H9 (cell line): ENCODE data around the gene SHISA9. TPM values are rescaled to one million over a fixed set of nuclear protein-coding genes. Genes with fewer than 3 reads are reported as not detected.

ENCODE experiments used
- DNase-seq: peaks from one replicate; pipeline ENCODE4 v3.0.0-alpha.2; 2017
- H2AFZ ChIP-seq: one replicate; pipeline ENCODE4 v1.6.1; 2013; ENCODE audit warnings: mild to moderate bottlenecking, low read length, control low read depth, moderate library complexity
- H2AK5ac ChIP-seq: 2 replicates; pipeline ENCODE4 v1.6.1; 2013; ENCODE audit warnings: low read length, control low read depth, mixed read lengths; ENCODE audit not compliant: insufficient read length
- H2BK120ac ChIP-seq: one replicate; pipeline ENCODE4 v1.6.1; 2013; ENCODE audit warnings: low read depth, mild to moderate bottlenecking, low read length, control low read depth, inconsistent platforms; ENCODE audit not compliant: poor library complexity, severe bottlenecking
- H2BK12ac ChIP-seq: 2 replicates; pipeline ENCODE4 v1.6.1; 2013; ENCODE audit warnings: low read length, control low read depth, mixed read lengths, low read depth; ENCODE audit not compliant: insufficient read length
- H2BK15ac ChIP-seq: 2 replicates; pipeline ENCODE4 v1.6.1; 2013; ENCODE audit warnings: low read depth, low read length, control low read depth
- H2BK20ac ChIP-seq: one replicate; pipeline ENCODE4 v1.6.1; 2013; ENCODE audit warnings: low read depth, mild to moderate bottlenecking, low read length, control low read depth, inconsistent platforms; ENCODE audit not compliant: poor library complexity, severe bottlenecking
- H2BK5ac ChIP-seq: 2 replicates; pipeline ENCODE4 v1.6.1; 2013; ENCODE audit warnings: low read length, control low read depth, mixed read lengths; ENCODE audit not compliant: insufficient read length
- H3K14ac ChIP-seq: 2 replicates; pipeline ENCODE4 v1.6.1; 2013; ENCODE audit warnings: low read length, control low read depth; ENCODE audit not compliant: insufficient read depth
- H3K18ac ChIP-seq: 2 replicates; pipeline ENCODE4 v1.6.1; 2013; ENCODE audit warnings: low read depth, mild to moderate bottlenecking, mixed read lengths, low read length, control low read depth; ENCODE audit not compliant: insufficient read length
- H3K23ac ChIP-seq: 2 replicates; pipeline ENCODE4 v1.6.1; 2013; ENCODE audit warnings: low read length, control low read depth, mixed read lengths, low read depth; ENCODE audit not compliant: insufficient read length
- H3K23me2 ChIP-seq: 2 replicates; pipeline ENCODE4 v1.6.1; 2013; ENCODE audit warnings: low read depth, mild to moderate bottlenecking, mixed read lengths, low read length, control low read depth; ENCODE audit not compliant: insufficient read length, poor library complexity, severe bottlenecking
- H3K27ac ChIP-seq: 2 replicates; pipeline ENCODE4 v1.5.1; 2013; ENCODE audit warnings: low read length, control low read depth, mixed read lengths, low read depth; ENCODE audit not compliant: insufficient read length
- H3K27me3 ChIP-seq: 2 replicates; pipeline ENCODE4 v1.6.1; 2013; ENCODE audit warnings: low read length, control low read depth, inconsistent platforms; ENCODE audit not compliant: insufficient read depth
- H3K4ac ChIP-seq: 2 replicates; pipeline ENCODE4 v1.6.1; 2013; ENCODE audit warnings: low read depth, mild to moderate bottlenecking, control low read depth, inconsistent platforms, low read length, moderate library complexity
- H3K4me1 ChIP-seq: 2 replicates; pipeline ENCODE4 v1.6.1; 2013; ENCODE audit warnings: low read length, control low read depth, inconsistent platforms; ENCODE audit not compliant: insufficient read depth
- H3K4me2 ChIP-seq: 2 replicates; pipeline ENCODE4 v1.6.1; 2013; ENCODE audit warnings: low read length, control low read depth, mixed read lengths; ENCODE audit not compliant: insufficient read length, insufficient read depth
- H3K56ac ChIP-seq: 2 replicates; pipeline ENCODE4 v1.6.1; 2013; ENCODE audit warnings: low read depth, mild to moderate bottlenecking, mixed read lengths, low read length, control low read depth; ENCODE audit not compliant: insufficient read length
- H3K79me1 ChIP-seq: 2 replicates; pipeline ENCODE4 v1.6.1; 2013; ENCODE audit warnings: low read depth, mild to moderate bottlenecking, moderate library complexity, low read length, control low read depth, inconsistent platforms; ENCODE audit not compliant: insufficient read depth, poor library complexity, severe bottlenecking
- H3K79me2 ChIP-seq: 2 replicates; pipeline ENCODE4 v1.6.1; 2013; ENCODE audit warnings: low read length, control low read depth, inconsistent platforms; ENCODE audit not compliant: insufficient read depth
- H3K9ac ChIP-seq: 2 replicates; pipeline ENCODE4 v1.6.1; 2013; ENCODE audit warnings: low read length, control low read depth, mixed read lengths; ENCODE audit not compliant: insufficient read length; ENCODE audit errors: extremely low read depth
- H3K9me3 ChIP-seq: one replicate; pipeline ENCODE4 v1.6.1; 2013; ENCODE audit warnings: low read depth, low read length, inconsistent platforms; ENCODE audit not compliant: control insufficient read depth
- H3T11ph ChIP-seq: one replicate; pipeline ENCODE4 v1.6.1; 2013; ENCODE audit warnings: mild to moderate bottlenecking, low read length, control low read depth, inconsistent platforms
- H4K20me1 ChIP-seq: one replicate; pipeline ENCODE4 v1.6.1; 2013; ENCODE audit not compliant: control insufficient read depth, insufficient read length, insufficient read depth
- H4K5ac ChIP-seq: 2 replicates; pipeline ENCODE4 v1.6.1; 2013; ENCODE audit warnings: low read depth, mild to moderate bottlenecking, mixed read lengths, low read length, control low read depth; ENCODE audit not compliant: insufficient read length
- H4K8ac ChIP-seq: replicated peaks from 2 replicates; pipeline ENCODE4 v1.6.1; 2013; ENCODE audit warnings: low read length, control low read depth, mixed read lengths, low read depth; ENCODE audit not compliant: insufficient read length
- H4K91ac ChIP-seq: 2 replicates; pipeline ENCODE4 v1.6.1; 2013; ENCODE audit warnings: low read depth, mild to moderate bottlenecking, moderate library complexity, mixed read lengths, low read length, control low read depth; ENCODE audit not compliant: insufficient read length
- H3K27ac Mint-ChIP-seq, 3 experiments: 2 replicates in 2 of 3; 3 replicates in 1 of 3; pipeline ENCODE4 v1.8.0; 2020 to 2021; ENCODE audit warnings: mixed read lengths in 3 of 3, mild to moderate bottlenecking in 1 of 3, moderate library complexity in 1 of 3
- H3K27me3 Mint-ChIP-seq: 2 replicates; pipeline ENCODE4 v1.8.0; 2021; ENCODE audit warnings: low read depth, mild to moderate bottlenecking, moderate library complexity, mixed read lengths
- H3K36me3 Mint-ChIP-seq, 3 experiments: 2 replicates in 2 of 3; 3 replicates in 1 of 3; pipeline ENCODE4 v1.8.0; 2020 to 2021; ENCODE audit warnings: low read depth in 3 of 3, mixed read lengths in 3 of 3; ENCODE audit not compliant: insufficient read depth in 1 of 3
- H3K4me1 Mint-ChIP-seq, 2 experiments: 2 replicates each; pipeline ENCODE4 v1.8.0; 2020; ENCODE audit warnings: mixed read lengths in 2 of 2
- H3K4me3 Mint-ChIP-seq, 2 experiments: 2 replicates in 1 of 2; 3 replicates in 1 of 2; pipeline ENCODE4 v1.8.0; 2020 to 2021; ENCODE audit warnings: mild to moderate bottlenecking in 2 of 2, mixed read lengths in 2 of 2, moderate library complexity in 1 of 2
- H3K9me3 Mint-ChIP-seq, 2 experiments: 2 replicates in 1 of 2; 3 replicates in 1 of 2; pipeline ENCODE4 v1.8.0; 2020; ENCODE audit warnings: mild to moderate bottlenecking in 2 of 2, mixed read lengths in 2 of 2, moderate library complexity in 1 of 2
- WGBS: extraction: QIAGEN DNeasy Blood & Tissue Kit; methylation state at CpG from one replicate; pipeline ENCODE4 v1.1.7; 2013; ENCODE audit warnings: missing lambda C conversion rate, low lambda C conversion rate, mixed read lengths; ENCODE audit not compliant: insufficient read length; ENCODE audit errors: extremely low coverage; 5-methylcytosine and 5-hydroxymethylcytosine counted together
- total RNA-seq: library from RNA; stranded (reverse); gene quantifications from 2 replicates; pipeline ENCODE4 v1.2.1, GENCODE V29; 2021
- TF ChIP-seq, protein P1 (sequence below): fragments of 200-600 bp; sonication (generic); conservative IDR thresholded peaks from 3 replicates; pipeline ENCODE4 v1.8.0; 2021; ENCODE audit warnings: antibody characterized with exemption, mild to moderate bottlenecking

Gene SHISA9
- total RNA-seq, 1 experiment from 2014 or later, result 7.0 TPM

- no CpG with 5 or more reads among the region's 6 CpGs for WGBS
- Histone ChIP-seq H3K27me3 (no peaks in the 10 kb centered on the region), H3K79me1 (no peaks in the 10 kb centered on the region), H3K9ac (no peak overlapping the region), H4K8ac (no peak overlapping the region), H4K91ac (no peak overlapping the region), H3K18ac (no peak overlapping the region), H3K56ac (no peak overlapping the region), H2BK12ac (no peak overlapping the region), H3K79me2 (no peaks in the 10 kb centered on the region), H2BK20ac (no peak overlapping the region), H3K27ac (no peak overlapping the region), H2AFZ (no peak overlapping the region), H3K4me1 (peaks cover 2% of the 10 kb centered on the region; the same call in 1 of the 2 replicates), H2AK5ac (no peak overlapping the region), H3K14ac (no peak overlapping the region), H4K5ac (no peak overlapping the region), H2BK15ac (no peak overlapping the region), H3K4me2 (no peak overlapping the region), H3K9me3 (no peaks in the 10 kb centered on the region), H3K23ac (no peak overlapping the region), H2BK5ac (no peak overlapping the region), H3T11ph (no peak overlapping the region), H3K4ac (no peak overlapping the region), H4K20me1 (no peaks in the 10 kb centered on the region), H3K23me2 (no peaks in the 10 kb centered on the region), H2BK120ac (no peak overlapping the region)
- Mint-ChIP-seq H3K27ac (no peak overlapping the region; a peak in 2 of 7 replicates), H3K36me3 (no peaks in the 10 kb centered on the region; a peak in 2 of 7 replicates), H3K9me3 (no peaks in the 10 kb centered on the region), H3K4me3 (no peak overlapping the region), H3K4me1 (peaks cover 5 to 20% of the 10 kb centered on the region in 2 experiments), H3K27me3 (no peaks in the 10 kb centered on the region)
- DNase-seq, result no peak
- TF ChIP-seq, protein P1, sequence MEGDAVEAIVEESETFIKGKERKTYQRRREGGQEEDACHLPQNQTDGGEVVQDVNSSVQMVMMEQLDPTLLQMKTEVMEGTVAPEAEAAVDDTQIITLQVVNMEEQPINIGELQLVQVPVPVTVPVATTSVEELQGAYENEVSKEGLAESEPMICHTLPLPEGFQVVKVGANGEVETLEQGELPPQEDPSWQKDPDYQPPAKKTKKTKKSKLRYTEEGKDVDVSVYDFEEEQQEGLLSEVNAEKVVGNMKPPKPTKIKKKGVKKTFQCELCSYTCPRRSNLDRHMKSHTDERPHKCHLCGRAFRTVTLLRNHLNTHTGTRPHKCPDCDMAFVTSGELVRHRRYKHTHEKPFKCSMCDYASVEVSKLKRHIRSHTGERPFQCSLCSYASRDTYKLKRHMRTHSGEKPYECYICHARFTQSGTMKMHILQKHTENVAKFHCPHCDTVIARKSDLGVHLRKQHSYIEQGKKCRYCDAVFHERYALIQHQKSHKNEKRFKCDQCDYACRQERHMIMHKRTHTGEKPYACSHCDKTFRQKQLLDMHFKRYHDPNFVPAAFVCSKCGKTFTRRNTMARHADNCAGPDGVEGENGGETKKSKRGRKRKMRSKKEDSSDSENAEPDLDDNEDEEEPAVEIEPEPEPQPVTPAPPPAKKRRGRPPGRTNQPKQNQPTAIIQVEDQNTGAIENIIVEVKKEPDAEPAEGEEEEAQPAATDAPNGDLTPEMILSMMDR, result no peak
Observed at GRCh38 chr16:13076878-13077277, 175.5 kb downstream of the SHISA9 start.
